ENCODE measurements around the gene LTA4H. TPM values are rescaled to one million over a fixed set of nuclear protein-coding genes. Genes with fewer than 3 reads are reported as not detected.

LTA4H gene
- total RNA-seq, 1 donor from 2014 or later: 124 TPM

DNA sequence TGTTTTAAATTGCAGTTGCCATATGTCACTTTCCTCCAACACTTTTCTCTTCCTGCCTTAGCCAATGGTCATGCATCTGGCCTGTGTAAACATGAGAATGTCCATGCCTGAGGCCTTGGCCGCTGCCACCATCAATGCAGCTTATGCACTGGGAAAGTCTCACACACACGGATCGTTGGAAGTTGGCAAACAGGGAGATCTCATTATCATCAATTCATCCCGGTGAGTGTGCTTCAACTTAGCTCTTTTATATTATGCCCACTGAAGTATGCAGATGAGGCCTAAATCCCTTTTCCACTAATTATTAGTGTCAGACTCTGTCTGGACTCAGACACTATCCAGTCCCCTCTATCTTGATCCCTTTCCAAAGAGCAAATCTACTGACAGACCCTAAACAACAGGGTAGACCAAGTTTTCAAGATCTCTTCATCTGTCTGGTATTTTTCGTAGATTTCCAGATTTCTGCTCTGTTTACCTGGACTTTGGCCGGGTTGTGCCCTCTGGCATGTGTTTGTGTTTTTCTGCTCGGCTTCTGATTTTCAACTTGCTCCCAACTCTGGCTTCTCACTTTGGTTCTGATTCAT lies 69.0 kb downstream of the LTA4H start:
- DNase-seq: no peak
- CTCF ChIA-PET: interaction anchor here (1.1 kb wide), 1 partner anchor 47 kb away, joined by 4 read pairs; no protein-coding TSS in a partner anchor

DNA sequence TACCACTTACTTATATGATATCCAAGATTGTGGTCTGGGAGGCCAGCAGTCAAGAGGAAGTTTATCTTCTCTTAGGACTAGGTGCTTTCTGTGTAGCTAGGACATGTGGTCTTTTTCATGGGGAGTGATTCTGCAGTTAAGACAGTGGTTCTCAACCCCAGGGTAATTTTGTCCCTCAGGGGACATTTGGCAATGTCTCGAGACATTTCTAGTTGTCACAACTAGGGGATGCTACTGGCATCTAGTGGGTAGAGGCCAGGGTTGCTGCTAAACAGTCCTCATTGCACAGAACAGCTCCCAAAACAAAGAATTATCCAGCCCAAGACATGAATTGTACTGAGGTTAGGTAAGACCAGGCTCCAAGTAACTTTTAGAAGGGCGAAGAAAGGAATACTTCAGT lies 72.3 kb downstream of the LTA4H start:
- Mint-ChIP-seq H3K4me1 (no peaks in the 10 kb centered on the region), H3K36me3 (ENCODE audit: low read depth) (peaks cover 4% of the 10 kb centered on the region), H3K27me3 (no peaks in the 10 kb centered on the region), H3K4me3 (no peak overlapping the region), H3K9me3 (no peaks in the 10 kb centered on the region), H3K27ac (no peak overlapping the region)
- CTCF ChIA-PET: no interaction called here
- POLR2A ChIA-PET: no interaction called here
- DNase-seq: no peak
- TF ChIP-seq, protein P1, sequence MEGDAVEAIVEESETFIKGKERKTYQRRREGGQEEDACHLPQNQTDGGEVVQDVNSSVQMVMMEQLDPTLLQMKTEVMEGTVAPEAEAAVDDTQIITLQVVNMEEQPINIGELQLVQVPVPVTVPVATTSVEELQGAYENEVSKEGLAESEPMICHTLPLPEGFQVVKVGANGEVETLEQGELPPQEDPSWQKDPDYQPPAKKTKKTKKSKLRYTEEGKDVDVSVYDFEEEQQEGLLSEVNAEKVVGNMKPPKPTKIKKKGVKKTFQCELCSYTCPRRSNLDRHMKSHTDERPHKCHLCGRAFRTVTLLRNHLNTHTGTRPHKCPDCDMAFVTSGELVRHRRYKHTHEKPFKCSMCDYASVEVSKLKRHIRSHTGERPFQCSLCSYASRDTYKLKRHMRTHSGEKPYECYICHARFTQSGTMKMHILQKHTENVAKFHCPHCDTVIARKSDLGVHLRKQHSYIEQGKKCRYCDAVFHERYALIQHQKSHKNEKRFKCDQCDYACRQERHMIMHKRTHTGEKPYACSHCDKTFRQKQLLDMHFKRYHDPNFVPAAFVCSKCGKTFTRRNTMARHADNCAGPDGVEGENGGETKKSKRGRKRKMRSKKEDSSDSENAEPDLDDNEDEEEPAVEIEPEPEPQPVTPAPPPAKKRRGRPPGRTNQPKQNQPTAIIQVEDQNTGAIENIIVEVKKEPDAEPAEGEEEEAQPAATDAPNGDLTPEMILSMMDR (IDR thresholded peaks at IDR 0.05): no peak
- intact Hi-C loops (cut with micrococcal nuclease): no loop called here
- peak; percentile 21 for ATAC-seq (ENCODE audit: low read depth)

More for the DNA sequence above, 69.0 kb downstream of the LTA4H start:
- Mint-ChIP-seq H3K4me3 (no peak overlapping the region), H3K9me3 (no peaks in the 10 kb centered on the region), H3K27me3 (no peaks in the 10 kb centered on the region), H3K4me1 (no peaks in the 10 kb centered on the region), H3K27ac (no peak overlapping the region), H3K36me3 (ENCODE audit: low read depth) (peaks cover 4% of the 10 kb centered on the region)
- POLR2A ChIA-PET: no interaction called here
- intact Hi-C loops (cut with micrococcal nuclease): no loop called here
- TF ChIP-seq, protein P1 (IDR thresholded peaks at IDR 0.05): no peak
- no peak for ATAC-seq (ENCODE audit: low read depth)

DNA sequence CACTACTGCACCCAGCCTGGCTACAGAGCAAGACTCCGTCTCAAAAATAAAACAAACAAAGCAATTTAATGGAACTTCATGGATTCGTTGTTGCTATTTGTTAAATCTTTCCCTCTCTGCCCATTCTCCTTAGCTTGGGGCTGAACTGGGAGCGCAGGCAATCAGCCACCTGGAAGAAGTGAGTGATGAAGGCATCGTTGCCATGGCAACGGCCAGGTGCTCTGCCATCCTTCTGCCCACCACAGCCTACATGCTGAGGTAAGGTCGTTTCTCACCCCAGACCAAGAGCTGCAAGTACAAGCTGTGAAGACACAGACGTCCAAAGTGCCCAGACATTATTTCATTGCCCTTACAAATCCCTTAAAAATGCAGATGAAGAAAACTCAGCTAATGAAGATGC lies 73.2 kb downstream of the LTA4H start:
- no peak overlapping the region for H3K4me3 Mint-ChIP-seq
- intact Hi-C loops (cut with micrococcal nuclease): no loop called here
- H3K27me3 Mint-ChIP-seq: no peaks in the 10 kb centered on the region
- H3K27ac Mint-ChIP-seq: no peak overlapping the region
- ChIA-PET POLR2A (no interaction called here), CTCF (interaction anchor here (1.3 kb wide), 1 partner anchor 253 kb away, joined by 4 read pairs; no protein-coding TSS in a partner anchor)
- no peak for ATAC-seq (ENCODE audit: low read depth)
- no peak for DNase-seq
- H3K4me1 Mint-ChIP-seq: no peaks in the 10 kb centered on the region
- TF ChIP-seq, protein P1 (IDR thresholded peaks at IDR 0.05): no peak
- peaks cover 4% of the 10 kb centered on the region for H3K36me3 Mint-ChIP-seq (ENCODE audit: low read depth)
- no peaks in the 10 kb centered on the region for H3K9me3 Mint-ChIP-seq

DNA sequence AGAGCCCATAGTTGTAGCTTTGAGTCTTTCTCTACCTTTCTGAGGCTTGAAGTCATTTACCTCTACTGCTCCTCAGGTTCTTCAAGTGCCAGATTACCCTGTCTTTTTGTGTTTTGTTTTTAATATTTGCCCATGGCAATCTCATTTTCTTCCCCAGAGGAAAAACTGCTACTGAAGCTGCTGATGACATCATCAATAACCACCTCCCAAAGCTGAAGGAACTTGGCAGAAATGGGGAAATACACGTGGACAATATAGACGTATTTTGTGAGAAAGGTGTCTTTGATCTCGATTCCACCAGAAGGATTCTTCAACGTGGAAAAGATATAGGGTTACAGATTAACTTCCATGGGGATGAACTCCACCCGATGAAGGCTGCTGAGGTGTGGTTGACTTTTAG lies 75.1 kb downstream of the LTA4H start:
- ATAC-seq (ENCODE audit: low read depth): no peak
- intact Hi-C loops (cut with micrococcal nuclease): no loop called here
- Mint-ChIP-seq H3K9me3 (no peaks in the 10 kb centered on the region), H3K4me1 (no peaks in the 10 kb centered on the region), H3K36me3 (ENCODE audit: low read depth) (no peaks in the 10 kb centered on the region), H3K4me3 (no peak overlapping the region), H3K27me3 (no peaks in the 10 kb centered on the region), H3K27ac (no peak overlapping the region)
- TF ChIP-seq, protein P1 (IDR thresholded peaks at IDR 0.05): no peak
- ChIA-PET CTCF (no interaction called here), POLR2A (no interaction called here)
- no peak for DNase-seq

DNA sequence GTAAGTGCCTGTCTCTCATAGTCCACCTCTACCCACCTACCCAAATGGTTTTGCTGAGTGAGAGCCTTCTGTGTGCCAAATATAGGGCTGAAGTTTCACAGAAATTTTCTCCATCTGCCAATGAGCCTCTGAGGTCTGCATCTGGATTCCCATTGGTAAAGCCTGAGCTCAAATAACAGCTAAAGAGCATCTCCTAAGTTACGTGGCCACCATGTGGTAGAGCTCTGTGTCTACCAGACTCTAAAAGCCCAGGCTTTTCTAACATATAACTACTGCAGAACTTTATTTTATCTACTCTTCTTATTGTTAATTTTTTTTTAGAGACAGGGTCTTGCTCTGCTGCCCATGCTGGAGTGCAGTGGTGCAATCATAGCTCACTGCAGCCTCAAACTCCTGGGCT lies 76.3 kb downstream of the LTA4H start:
- TF ChIP-seq, protein P1 (IDR thresholded peaks at IDR 0.05): no peak
- H3K27me3 Mint-ChIP-seq: no peaks in the 10 kb centered on the region
- intact Hi-C loops (cut with micrococcal nuclease): no loop called here
- CTCF ChIA-PET: no interaction called here
- POLR2A ChIA-PET: interaction anchor here (0.6 kb wide), 1 partner anchor 16 kb away, joined by 3 read pairs; the partner anchor contains the start of gene AMDHD1
- H3K9me3 Mint-ChIP-seq: no peaks in the 10 kb centered on the region
- no peak overlapping the region for H3K4me3 Mint-ChIP-seq
- H3K36me3 Mint-ChIP-seq (ENCODE audit: low read depth): no peaks in the 10 kb centered on the region
- H3K27ac Mint-ChIP-seq: no peak overlapping the region
- DNase-seq (no peak), ATAC-seq (ENCODE audit: low read depth) (no peak)
- no peaks in the 10 kb centered on the region for H3K4me1 Mint-ChIP-seq

Data from activated B cell treated with CpG ODN at 0.5 μM for 24 hours (primary cell).